ENCODE data around the gene DCANP1. TPM values are rescaled to one million over a fixed set of nuclear protein-coding genes. Genes with fewer than 3 reads are reported as not detected.

DCANP1 gene
- total and polyA plus RNA-seq, 5 donors, result not detected

GRCh38 chr5:135399794-135400542 lies 47.2 kb downstream of the DCANP1 start:
- Histone ChIP-seq H3K9me3 (ENCODE audit: control insufficient read depth, low read length) (no peaks in the 10 kb centered on the region), H3K27ac (ENCODE audit: low read length) (peak overlapping the region; percentile 95), H3K4me3 (ENCODE audit: low read length) (peak overlapping the region; percentile 98), H3K27me3 (ENCODE audit: control insufficient read depth, insufficient read depth) (no peaks in the 10 kb centered on the region), H3K4me1 (ENCODE audit: control insufficient read depth, insufficient read depth, low read length) (peaks cover 16% of the 10 kb centered on the region)
- intact Hi-C loops (cut with DNase I), result no loop called here
- ATAC-seq (no peak), DNase-seq (peak in 1 of 3 donors; percentile 49)
- 24% methylated on average over 25 of the region's 25 CpGs for WGBS

GRCh38 chr5:135398855-135399793 lies 48.0 kb downstream of the DCANP1 start, which contains the start of gene MACROH2A1:
MACROH2A1 (minus strand) TSS chr5:135399231; CDS start chr5:135389093, 10,138 bp downstream.
- peak within 1 kb of the TSS; percentile 98 for H3K4me3 ChIP-seq (ENCODE audit: low read length)
- no peaks in the 10 kb centered on the region for H3K27me3 ChIP-seq (ENCODE audit: control insufficient read depth, insufficient read depth)
- H3K4me1 ChIP-seq (ENCODE audit: control insufficient read depth, insufficient read depth, low read length), result peaks cover 22% of the 10 kb centered on the region
- under 1% methylated on average over 108 of the region's 109 CpGs for WGBS
- ATAC-seq (peak; percentile 97), DNase-seq (peak; percentile 92 to 97 (median 96))
- intact Hi-C loops (cut with DNase I), result no loop called here
- H3K9me3 ChIP-seq (ENCODE audit: control insufficient read depth, low read length), result no peaks in the 10 kb centered on the region
- H3K27ac ChIP-seq (ENCODE audit: low read length), result peak within 1 kb of the TSS; percentile 95

GRCh38 chr5:135398160-135398854 lies 48.8 kb downstream of the DCANP1 start:
- peak; percentile 7 to 31 for ATAC-seq
- intact Hi-C loops (cut with DNase I), result no loop called here
- Histone ChIP-seq H3K27ac (ENCODE audit: low read length) (peak overlapping the region; percentile 78), H3K4me1 (ENCODE audit: control insufficient read depth, insufficient read depth, low read length) (peaks cover 29% of the 10 kb centered on the region), H3K4me3 (ENCODE audit: low read length) (peak overlapping the region; percentile 98), H3K9me3 (ENCODE audit: control insufficient read depth, low read length) (no peaks in the 10 kb centered on the region), H3K27me3 (ENCODE audit: control insufficient read depth, insufficient read depth) (no peaks in the 10 kb centered on the region)
- peak; percentile 29 to 74 (median 63) for DNase-seq
- under 1% methylated on average over 43 of the region's 43 CpGs for WGBS

GRCh38 chr5:135397084-135397483 lies 50.1 kb downstream of the DCANP1 start:
- peak overlapping the region; percentile 5 for H3K4me3 ChIP-seq (ENCODE audit: low read length)
- no peaks in the 10 kb centered on the region for H3K9me3 ChIP-seq (ENCODE audit: control insufficient read depth, low read length)
- DNase-seq (no peak), ATAC-seq (no peak)
- intact Hi-C loops (cut with DNase I), result no loop called here
- H3K27ac ChIP-seq (ENCODE audit: low read length), result peak overlapping the region; percentile 32
- peaks cover 38% of the 10 kb centered on the region for H3K4me1 ChIP-seq (ENCODE audit: control insufficient read depth, insufficient read depth, low read length)
- 78% methylated on average over 5 of the region's 5 CpGs for WGBS
- no peaks in the 10 kb centered on the region for H3K27me3 ChIP-seq (ENCODE audit: control insufficient read depth, insufficient read depth)

- peaks cover 42% of the 10 kb centered on the region for H3K4me1 ChIP-seq (ENCODE audit: control insufficient read depth, insufficient read depth, low read length)
- WGBS, result 67% methylated on average over 4 of the region's 4 CpGs
- no peaks in the 10 kb centered on the region for H3K27me3 ChIP-seq (ENCODE audit: control insufficient read depth, insufficient read depth)
- no peaks in the 10 kb centered on the region for H3K9me3 ChIP-seq (ENCODE audit: control insufficient read depth, low read length)
- DNase-seq (no peak), ATAC-seq (no peak)
- H3K4me3 ChIP-seq (ENCODE audit: low read length), result no peak overlapping the region
- intact Hi-C loops (cut with DNase I), result no loop called here
- H3K27ac ChIP-seq (ENCODE audit: low read length), result peak overlapping the region; percentile 65
These were observed 50.6 kb downstream of the DCANP1 start for GRCh38 chr5:135396459-135397055.

- DNase-seq, result no peak
- intact Hi-C loops (cut with DNase I), result no loop called here
- H3K4me1 ChIP-seq (ENCODE audit: control insufficient read depth, insufficient read depth, low read length), result peaks cover 48% of the 10 kb centered on the region
These were observed 51.3 kb downstream of the DCANP1 start for GRCh38 chr5:135395866-135396265.

GRCh38 chr5:135395451-135395850 lies 51.7 kb downstream of the DCANP1 start:
- Histone ChIP-seq H3K9me3 (ENCODE audit: control insufficient read depth, low read length) (no peaks in the 10 kb centered on the region), H3K27ac (ENCODE audit: low read length) (peak overlapping the region; percentile 37), H3K4me3 (ENCODE audit: low read length) (no peak overlapping the region), H3K27me3 (ENCODE audit: control insufficient read depth, insufficient read depth) (no peaks in the 10 kb centered on the region), H3K4me1 (ENCODE audit: control insufficient read depth, insufficient read depth, low read length) (peaks cover 52% of the 10 kb centered on the region)
- WGBS, result 54% methylated on average over 5 of the region's 5 CpGs
- intact Hi-C loops (cut with DNase I), result no loop called here
- no peak for ATAC-seq
- no peak for DNase-seq

More at GRCh38 chr5:135395866-135396265, 51.3 kb downstream of the DCANP1 start:
- WGBS, result 42% methylated on average over 4 of the region's 4 CpGs
- H3K27me3 ChIP-seq (ENCODE audit: control insufficient read depth, insufficient read depth), result no peaks in the 10 kb centered on the region
- no peak for ATAC-seq
- peak overlapping the region; percentile 3 for H3K27ac ChIP-seq (ENCODE audit: low read length)
- no peak overlapping the region for H3K4me3 ChIP-seq (ENCODE audit: low read length)
- H3K9me3 ChIP-seq (ENCODE audit: control insufficient read depth, low read length), result no peaks in the 10 kb centered on the region

Other genes starting within 250 kb of the DCANP1 start
- 100 to 1,000 TPM; 128 to 160 (median 141) TPM for gene MACROH2A1, start 48.1 kb downstream of the DCANP1 start, total RNA-seq
- gene MACROH2A1, start 48.1 kb downstream of the DCANP1 start, polyA plus RNA-seq, result 152 TPM
- gene TIFAB, start 5.0 kb upstream of the DCANP1 start, total RNA-seq, result not detected
- not detected for gene TIFAB, start 5.0 kb upstream of the DCANP1 start, polyA plus RNA-seq
- gene NEUROG1, start 88.6 kb upstream of the DCANP1 start, total RNA-seq, result not detected
- gene NEUROG1, start 88.6 kb upstream of the DCANP1 start, polyA plus RNA-seq, result not detected
- 1 to 10 TPM in 1 of 4 donors, under 1 TPM in 1, not detected in 2; 0.85 to 8.9 TPM for gene CXCL14, start 131.6 kb upstream of the DCANP1 start, total RNA-seq
- 4.5 TPM for gene CXCL14, start 131.6 kb upstream of the DCANP1 start, polyA plus RNA-seq

Data from right cardiac atrium (tissue), 5 donors.